Esophagus (tissue), 2 donors: Measurements from ENCODE around the gene SCUBE3. TPM values are rescaled to one million over a fixed set of nuclear protein-coding genes. Genes with fewer than 3 reads are reported as not detected.

Experiments
- H3K27ac ChIP-seq, 2 donors: one replicate each; pipeline ENCODE4 v1.5.1; 2013; ENCODE audit warnings: low read depth in 2 of 2, mild to moderate bottlenecking in 2 of 2, inconsistent platforms in 1 of 2, low read length in 1 of 2, moderate library complexity in 1 of 2
- H3K27me3 ChIP-seq, 2 donors: one replicate each; pipeline ENCODE4 v1.6.1; 2013; ENCODE audit warnings: low read length in 2 of 2, control low read depth in 1 of 2, mild to moderate bottlenecking in 1 of 2; ENCODE audit not compliant: insufficient read depth in 2 of 2, control insufficient read depth in 1 of 2
- H3K36me3 ChIP-seq, 2 donors: one replicate each; pipeline ENCODE4 v1.6.1; 2013; ENCODE audit warnings: low read length in 1 of 2; ENCODE audit not compliant: control insufficient read depth in 2 of 2, insufficient read depth in 2 of 2
- H3K4me1 ChIP-seq, 2 donors: one replicate each; pipeline ENCODE4 v1.6.1; 2013; ENCODE audit warnings: low read length in 1 of 2; ENCODE audit not compliant: control insufficient read depth in 2 of 2, insufficient read depth in 2 of 2
- H3K4me3 ChIP-seq, 2 donors: one replicate each; pipeline ENCODE4 v1.5.1; 2013; ENCODE audit warnings: low read length in 2 of 2, mild to moderate bottlenecking in 2 of 2, low read depth in 1 of 2, moderate library complexity in 1 of 2
- H3K9me3 ChIP-seq, 2 donors: one replicate each; pipeline ENCODE4 v1.6.1; 2013; ENCODE audit warnings: mild to moderate bottlenecking in 2 of 2, low read depth in 1 of 2, low read length in 1 of 2, moderate library complexity in 1 of 2; ENCODE audit not compliant: control insufficient read depth in 2 of 2, insufficient read depth in 1 of 2
- WGBS, 2 donors: extraction: QIAGEN DNeasy Blood & Tissue Kit; methylation state at CpG; one replicate each; pipeline ENCODE4 v1.1.7; 2013; 5-methylcytosine and 5-hydroxymethylcytosine counted together
- polyA plus RNA-seq, 2 donors: library from polyadenylated mRNA; stranded (reverse); fragments of 200-250 nt; gene quantifications; one replicate each; pipeline ENCODE4 v1.2.3, GENCODE V29; 2013
- donor health status: healthy with polysubstance abuse.
- donor health status: Bipolar disorder and iron deficiency.

Gene SCUBE3
- polyA plus RNA-seq, 2 donors, result 0.12 to 0.14 TPM

DNA sequence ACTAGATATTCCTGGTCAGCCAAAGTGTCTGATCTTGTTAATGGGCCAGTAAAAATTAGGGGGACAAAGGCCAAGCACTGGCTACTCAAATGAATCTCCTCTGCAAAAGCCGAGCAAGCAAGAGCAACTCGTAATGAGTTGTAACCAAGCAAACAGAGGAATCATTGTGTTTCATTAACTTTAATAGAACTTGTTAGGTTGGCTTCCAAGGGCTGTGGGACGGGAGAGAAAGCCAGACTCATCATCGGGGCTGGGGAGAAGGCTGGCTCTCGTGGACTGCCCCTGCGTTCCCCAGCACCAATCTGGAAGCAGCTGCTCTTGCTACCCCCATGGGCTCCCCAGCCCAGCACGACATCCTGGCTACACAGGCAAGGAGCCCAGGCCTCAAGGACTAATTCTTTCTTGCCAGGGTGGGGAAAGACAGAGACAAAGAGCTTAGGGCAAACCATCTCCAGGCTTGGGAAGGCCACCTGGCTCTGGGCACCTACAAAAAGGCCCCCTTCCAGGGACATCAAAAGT lies 10.5 kb upstream of the SCUBE3 start:
- H3K36me3 ChIP-seq, result no peaks in the 10 kb centered on the region
- H3K4me3 ChIP-seq, result no peak overlapping the region
- no peak overlapping the region for H3K27ac ChIP-seq
- no peaks in the 10 kb centered on the region for H3K4me1 ChIP-seq
- peaks cover 0 to 3% of the 10 kb centered on the region in 2 donors for H3K27me3 ChIP-seq
- H3K9me3 ChIP-seq, result no peaks in the 10 kb centered on the region
- WGBS, 2 donors, result 85% methylated on average over 7 of the region's 7 CpGs

DNA sequence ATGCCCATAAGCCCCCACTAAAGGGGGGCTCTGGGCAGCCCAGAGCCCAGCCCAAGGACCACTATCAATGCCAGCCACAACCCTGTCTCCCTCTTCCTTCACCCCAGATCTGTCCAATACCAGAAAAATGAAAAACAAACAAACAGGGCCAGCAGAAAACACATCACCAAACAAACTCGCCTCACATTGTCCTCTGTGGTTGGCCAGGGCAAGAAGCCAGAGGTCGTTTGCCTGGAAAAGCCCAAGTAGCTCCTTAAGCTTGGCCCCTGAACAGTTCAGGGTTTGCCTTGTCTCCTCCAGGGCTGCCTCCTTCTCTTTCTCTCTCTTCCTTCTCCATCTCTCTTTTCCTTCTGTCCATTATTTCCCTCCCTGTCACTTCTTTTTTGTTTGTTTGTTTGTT lies 10.1 kb upstream of the SCUBE3 start:
- no peaks in the 10 kb centered on the region for H3K4me1 ChIP-seq
- no peaks in the 10 kb centered on the region for H3K36me3 ChIP-seq
- H3K4me3 ChIP-seq, result no peak overlapping the region
- H3K9me3 ChIP-seq, result no peaks in the 10 kb centered on the region
- H3K27me3 ChIP-seq, result peaks cover 0 to 3% of the 10 kb centered on the region in 2 donors
- 36 to 41% methylated on average over 2 of the region's 2 CpGs for WGBS, 2 donors
- no peak overlapping the region for H3K27ac ChIP-seq

- Histone ChIP-seq H3K36me3 (no peaks in the 10 kb centered on the region), H3K27me3 (peaks cover 0 to 3% of the 10 kb centered on the region in 2 donors), H3K4me1 (no peaks in the 10 kb centered on the region), H3K4me3 (no peak overlapping the region), H3K9me3 (no peaks in the 10 kb centered on the region), H3K27ac (no peak overlapping the region)
- 80 to 83% methylated on average over 1 of the region's 1 CpG for WGBS, 2 donors
Measured at GRCh38 chr6:35206346-35206745, 7.4 kb upstream of the SCUBE3 start.

DNA sequence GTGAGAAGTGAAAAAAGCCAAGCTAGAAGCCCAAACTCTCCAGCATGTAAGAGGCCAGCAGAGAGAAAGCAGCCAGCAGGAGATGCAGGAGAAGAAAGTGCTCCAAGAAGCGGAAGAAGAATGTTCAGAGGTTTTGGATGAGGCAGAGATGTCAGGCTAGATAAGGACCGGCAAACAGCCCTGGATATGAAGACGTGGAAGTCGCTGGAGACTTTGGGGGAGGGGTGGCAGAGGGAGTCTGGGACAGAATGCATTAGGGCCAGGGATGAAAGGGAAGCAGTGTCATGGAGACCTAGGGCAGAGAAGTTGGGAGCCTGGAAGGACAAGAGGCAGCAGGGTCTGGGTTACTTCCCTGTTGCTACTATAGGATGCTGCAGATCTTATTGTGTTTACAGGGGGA lies 5.3 kb upstream of the SCUBE3 start:
- Histone ChIP-seq H3K27me3 (peaks cover 0 to 3% of the 10 kb centered on the region in 2 donors), H3K9me3 (no peaks in the 10 kb centered on the region), H3K36me3 (no peaks in the 10 kb centered on the region), H3K4me3 (no peak overlapping the region), H3K27ac (no peak overlapping the region), H3K4me1 (peaks cover 0 to 4% of the 10 kb centered on the region in 2 donors)
- 44 to 47% methylated on average over 4 of the region's 4 CpGs for WGBS, 2 donors

- H3K36me3 ChIP-seq, result no peaks in the 10 kb centered on the region
- H3K4me3 ChIP-seq, result no peak overlapping the region
- H3K4me1 ChIP-seq, result peaks cover 0 to 6% of the 10 kb centered on the region in 2 donors
- H3K27ac ChIP-seq, result no peak overlapping the region
- WGBS, 2 donors, result 54 to 61% methylated on average over 1 of the region's 1 CpG
- H3K9me3 ChIP-seq, result no peaks in the 10 kb centered on the region
- peaks cover 0 to 3% of the 10 kb centered on the region in 2 donors for H3K27me3 ChIP-seq
Measured at GRCh38 chr6:35209081-35209480, 4.7 kb upstream of the SCUBE3 start.

- no peaks in the 10 kb centered on the region for H3K36me3 ChIP-seq
- H3K27ac ChIP-seq, result no peak overlapping the region
- no peak overlapping the region for H3K4me3 ChIP-seq
- no peaks in the 10 kb centered on the region for H3K9me3 ChIP-seq
- 76 to 92% methylated on average over 2 of the region's 2 CpGs for WGBS, 2 donors
- H3K4me1 ChIP-seq, result peaks cover 4 to 6% of the 10 kb centered on the region in 2 donors
- H3K27me3 ChIP-seq, result peaks cover 3 to 4% of the 10 kb centered on the region in 2 donors
Measured at GRCh38 chr6:35209622-35210247, 4.0 kb upstream of the SCUBE3 start.

GRCh38 chr6:35213298-35213791 lies 411 bp upstream of the SCUBE3 start:
- Histone ChIP-seq H3K4me1 (peaks cover 4 to 6% of the 10 kb centered on the region in 2 donors), H3K4me3 (peak overlapping the region; percentile 45 to 55), H3K27ac (no peak overlapping the region), H3K27me3 (peaks cover 0 to 8% of the 10 kb centered on the region in 2 donors), H3K36me3 (no peaks in the 10 kb centered on the region), H3K9me3 (no peaks in the 10 kb centered on the region)
- 11% methylated on average over 51 of the region's 51 CpGs for WGBS, 2 donors

- peak overlapping the region in 1 of 2 donors; percentile 45 for H3K4me3 ChIP-seq
- H3K27ac ChIP-seq, result no peak overlapping the region
- H3K9me3 ChIP-seq, result no peaks in the 10 kb centered on the region
- 53 to 54% methylated on average over 18 of the region's 18 CpGs for WGBS, 2 donors
- no peaks in the 10 kb centered on the region for H3K36me3 ChIP-seq
- peaks cover 0 to 8% of the 10 kb centered on the region in 2 donors for H3K27me3 ChIP-seq
- peaks cover 4 to 6% of the 10 kb centered on the region in 2 donors for H3K4me1 ChIP-seq
Measured at GRCh38 chr6:35214869-35215664, 1.3 kb downstream of the SCUBE3 start.

GRCh38 chr6:35215665-35216411 lies 2.1 kb downstream of the SCUBE3 start:
- peaks cover 0 to 8% of the 10 kb centered on the region in 2 donors for H3K27me3 ChIP-seq
- no peaks in the 10 kb centered on the region for H3K9me3 ChIP-seq
- no peaks in the 10 kb centered on the region for H3K36me3 ChIP-seq
- H3K4me3 ChIP-seq, result no peak overlapping the region
- no peak overlapping the region for H3K27ac ChIP-seq
- peaks cover 4 to 6% of the 10 kb centered on the region in 2 donors for H3K4me1 ChIP-seq
- 89% methylated on average over 6 of the region's 6 CpGs for WGBS, 2 donors
